ENCODE data around the gene BAG1.

The BAG1 gene

GRCh38 chr9:33229359-33230114 is 35.0 kb downstream of the BAG1 start:
- TF ChIP-seq, protein P1, sequence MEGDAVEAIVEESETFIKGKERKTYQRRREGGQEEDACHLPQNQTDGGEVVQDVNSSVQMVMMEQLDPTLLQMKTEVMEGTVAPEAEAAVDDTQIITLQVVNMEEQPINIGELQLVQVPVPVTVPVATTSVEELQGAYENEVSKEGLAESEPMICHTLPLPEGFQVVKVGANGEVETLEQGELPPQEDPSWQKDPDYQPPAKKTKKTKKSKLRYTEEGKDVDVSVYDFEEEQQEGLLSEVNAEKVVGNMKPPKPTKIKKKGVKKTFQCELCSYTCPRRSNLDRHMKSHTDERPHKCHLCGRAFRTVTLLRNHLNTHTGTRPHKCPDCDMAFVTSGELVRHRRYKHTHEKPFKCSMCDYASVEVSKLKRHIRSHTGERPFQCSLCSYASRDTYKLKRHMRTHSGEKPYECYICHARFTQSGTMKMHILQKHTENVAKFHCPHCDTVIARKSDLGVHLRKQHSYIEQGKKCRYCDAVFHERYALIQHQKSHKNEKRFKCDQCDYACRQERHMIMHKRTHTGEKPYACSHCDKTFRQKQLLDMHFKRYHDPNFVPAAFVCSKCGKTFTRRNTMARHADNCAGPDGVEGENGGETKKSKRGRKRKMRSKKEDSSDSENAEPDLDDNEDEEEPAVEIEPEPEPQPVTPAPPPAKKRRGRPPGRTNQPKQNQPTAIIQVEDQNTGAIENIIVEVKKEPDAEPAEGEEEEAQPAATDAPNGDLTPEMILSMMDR (IDR thresholded peaks at IDR 0.05; ENCODE audit: control extremely low read depth, extremely low read depth, low read depth, missing control alignments): no peak
- CTCF ChIA-PET: no interaction called here
- DNase-seq (ENCODE audit: extremely low spot score): no peak
- POLR2A ChIA-PET: no interaction called here

GRCh38 chr9:33228606-33229005 is 35.9 kb downstream of the BAG1 start:
- POLR2A ChIA-PET: no interaction called here
- TF ChIP-seq, protein P1 (IDR thresholded peaks at IDR 0.05; ENCODE audit: control extremely low read depth, extremely low read depth, low read depth, missing control alignments): no peak
- CTCF ChIA-PET: interaction anchor here (1.0 kb wide), 1 partner anchor 149 kb away, joined by 3 read pairs; no protein-coding TSS in a partner anchor
- no peak for DNase-seq (ENCODE audit: extremely low spot score)

GRCh38 chr9:33227741-33228140 is 36.8 kb downstream of the BAG1 start:
- TF ChIP-seq, protein P1 (IDR thresholded peaks at IDR 0.05; ENCODE audit: control extremely low read depth, extremely low read depth, low read depth, missing control alignments): no peak
- POLR2A ChIA-PET: interaction anchor here (0.6 to 0.9 kb wide), 2 partner anchors 72 to 203 kb away, joined by 3 to 5 read pairs; partner anchors contain the start of gene DNAJA1
- CTCF ChIA-PET: interaction anchor here (1.0 to 3.0 kb wide), 7 partner anchors 9 to 151 kb away, joined by 3 to 75 read pairs (median 10); partner anchors contain the start of genes B4GALT1, SMU1 and SPINK4
- DNase-seq (ENCODE audit: extremely low spot score): no peak

GRCh38 chr9:33227008-33227398 is 37.5 kb downstream of the BAG1 start:
- TF ChIP-seq, protein P1 (IDR thresholded peaks at IDR 0.05; ENCODE audit: control extremely low read depth, extremely low read depth, low read depth, missing control alignments): no peak
- CTCF ChIA-PET: interaction anchor here (0.8 to 3.0 kb wide), 38 partner anchors 10 to 189 kb away, joined by 3 to 75 read pairs (median 8); partner anchors contain the start of genes B4GALT1, SMU1 and SPINK4
- peak; percentile 36 for DNase-seq (ENCODE audit: extremely low spot score)
- POLR2A ChIA-PET: interaction anchor here (0.6 to 0.9 kb wide), 2 partner anchors 71 to 202 kb away, joined by 3 to 5 read pairs; partner anchors contain the start of gene DNAJA1

GRCh38 chr9:33225319-33226147 is 39.0 kb downstream of the BAG1 start:
- ChIA-PET POLR2A (interaction anchor here (0.9 kb wide), 1 partner anchor 201 kb away, joined by 4 read pairs; the partner anchor contains the start of gene DNAJA1), CTCF (interaction anchor here (0.7 to 3.0 kb wide), 62 partner anchors 9 to 847 kb away, joined by 3 to 75 read pairs (median 6); partner anchors contain the start of genes B4GALT1, SMU1 and SPINK4)
- peak; percentile 45 for DNase-seq (ENCODE audit: extremely low spot score)
- TF ChIP-seq, protein P1 (IDR thresholded peaks at IDR 0.05; ENCODE audit: control extremely low read depth, extremely low read depth, low read depth, missing control alignments): peak; percentile 63

DNA sequence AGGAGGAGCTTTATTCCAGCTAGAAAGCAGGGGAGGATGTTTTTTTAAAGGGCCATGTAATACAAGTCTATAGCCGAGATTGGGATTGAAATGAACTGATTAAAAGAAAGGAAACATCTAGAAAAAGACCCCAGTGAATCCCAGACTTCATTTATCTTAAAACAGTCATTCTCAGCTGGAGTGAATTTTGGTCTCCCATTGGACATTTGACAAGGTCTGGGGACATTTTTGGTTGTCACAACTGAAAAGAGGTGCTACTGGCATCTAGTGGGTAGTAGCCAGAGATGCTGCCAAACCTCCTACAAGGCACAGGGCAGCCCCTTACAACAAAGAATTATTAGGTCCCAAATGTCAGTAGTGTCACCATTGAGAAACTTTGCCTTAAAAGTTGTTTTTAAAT is 40.8 kb downstream of the BAG1 start:
- TF ChIP-seq, protein P1 (IDR thresholded peaks at IDR 0.05; ENCODE audit: control extremely low read depth, extremely low read depth, low read depth, missing control alignments): peak; percentile 42
- POLR2A ChIA-PET: no interaction called here
- DNase-seq (ENCODE audit: extremely low spot score): no peak
- CTCF ChIA-PET: interaction anchor here (1.2 to 3.0 kb wide), 4 partner anchors 9 to 36 kb away, joined by 3 to 11 read pairs (median 4); no protein-coding TSS in a partner anchor
